WTC11 (cell line): ENCODE results near the gene SPACA5. TPM values are rescaled to one million over a fixed set of nuclear protein-coding genes. Genes with fewer than 3 reads are reported as not detected.
A peak's percentile ranks its signal among the peaks of the same experiment; 100 is the strongest.

Source experiments
- ATAC-seq: fragments of 200-7000 bp; cut with Tn5 transposase; 2 replicates; pipeline ENCODE4 v1.10.0; 2021; ENCODE audit warnings: mild to moderate bottlenecking, moderate library complexity
- CTCF ChIA-PET: fragments of 300-600 bp; sonication (Branson Sonifier 250); formaldehyde crosslinking; loops from one replicate; lab custom pipeline; 2021; ENCODE audit warnings: antibody characterized with exemption; lab: Charles Lee
- POLR2A ChIA-PET: fragments of 350-600 bp; sonication (Branson Sonifier 250); formaldehyde crosslinking; loops from one replicate; lab custom pipeline; 2021; ENCODE audit warnings: antibody characterized with exemption; lab: Charles Lee
- DNase-seq: peaks from one replicate; pipeline ENCODE4 v3.0.0; 2021; ENCODE audit warnings: low spot score
- H3K27ac Mint-ChIP-seq: 2 replicates; pipeline ENCODE4 v1.8.0; 2021; ENCODE audit warnings: mixed read lengths
- H3K27me3 Mint-ChIP-seq: 2 replicates; pipeline ENCODE4 v1.8.0; 2021; ENCODE audit warnings: low read depth, mild to moderate bottlenecking, moderate library complexity, mixed read lengths
- H3K36me3 Mint-ChIP-seq: 2 replicates; pipeline ENCODE4 v1.8.0; 2021; ENCODE audit warnings: mixed read lengths
- H3K4me1 Mint-ChIP-seq: 2 replicates; pipeline ENCODE4 v1.8.0; 2022; ENCODE audit warnings: mixed read lengths
- H3K4me3 Mint-ChIP-seq: 2 replicates; pipeline ENCODE4 v1.8.0; 2021; ENCODE audit warnings: mild to moderate bottlenecking, moderate library complexity, mixed read lengths
- H3K9me3 Mint-ChIP-seq: 2 replicates; pipeline ENCODE4 v1.8.0; 2021; ENCODE audit warnings: mixed read lengths
- CREM ChIP-seq: sonication (generic); formaldehyde crosslinking; IDR thresholded peaks from 2 replicates; pipeline ENCODE4 v1.8.1; 2022; ENCODE audit warnings: mild to moderate bottlenecking, missing genetic modification reagents, moderate library complexity
- ELF4 ChIP-seq: sonication (generic); formaldehyde crosslinking; IDR thresholded peaks from 2 replicates; pipeline ENCODE4 v1.8.1; 2022; ENCODE audit warnings: low read depth, mild to moderate bottlenecking, moderate library complexity, missing genetic modification reagents
- FOXJ3 ChIP-seq: sonication (generic); formaldehyde crosslinking; IDR thresholded peaks from 2 replicates; pipeline ENCODE4 v1.9.0; 2021; ENCODE audit warnings: missing genetic modification reagents, mild to moderate bottlenecking, borderline replicate concordance
- JUN ChIP-seq: sonication (generic); formaldehyde crosslinking; IDR thresholded peaks from 2 replicates; pipeline ENCODE4 v1.8.0; 2023; ENCODE audit warnings: mild to moderate bottlenecking, missing genetic modification reagents
- MYBL2 ChIP-seq: sonication (generic); formaldehyde crosslinking; IDR thresholded peaks from 2 replicates; pipeline ENCODE4 v1.8.1; 2023; ENCODE audit warnings: mild to moderate bottlenecking, moderate library complexity, missing genetic modification reagents
- NFATC4 ChIP-seq: fragments of 250-450 bp; sonication (Bioruptor Pico); IDR thresholded peaks from 2 replicates; pipeline ENCODE4 v1.9.0; 2021; ENCODE audit warnings: mild to moderate bottlenecking
- NR1H2 ChIP-seq: sonication (generic); formaldehyde crosslinking; IDR thresholded peaks from 2 replicates; pipeline ENCODE4 v1.9.0; 2021; ENCODE audit warnings: mild to moderate bottlenecking, moderate library complexity, missing genetic modification reagents
- OVOL2 ChIP-seq: fragments of 250-450 bp; sonication (Bioruptor Pico); IDR thresholded peaks from 2 replicates; pipeline ENCODE4 v1.9.0; 2021; ENCODE audit warnings: mild to moderate bottlenecking, borderline replicate concordance
- RORB ChIP-seq: fragments of 250-450 bp; sonication (Bioruptor Pico); IDR thresholded peaks from 2 replicates; pipeline ENCODE4 v1.9.0; 2021; ENCODE audit warnings: mild to moderate bottlenecking
- TP53 ChIP-seq: sonication (generic); formaldehyde crosslinking; IDR thresholded peaks from 2 replicates; pipeline ENCODE4 v1.8.1; 2023; ENCODE audit warnings: mild to moderate bottlenecking, missing genetic modification reagents
- ZNF232 ChIP-seq: sonication (generic); formaldehyde crosslinking; IDR thresholded peaks from 2 replicates; pipeline ENCODE4 v1.8.0; 2022; ENCODE audit warnings: mild to moderate bottlenecking, missing genetic modification reagents
- total RNA-seq: library from RNA; stranded (reverse); gene quantifications from 3 replicates; pipeline ENCODE4 v1.2.3, GENCODE V29; 2021
- TF ChIP-seq, protein P1 (sequence below): fragments of 250-450 bp; sonication (Bioruptor Pico); IDR thresholded peaks from 2 replicates; pipeline ENCODE4 v2.1.2; 2022; ENCODE audit warnings: mild to moderate bottlenecking, moderate library complexity
- TF ChIP-seq, protein P2 (sequence below): sonication (generic); formaldehyde crosslinking; IDR thresholded peaks from 2 replicates; pipeline ENCODE4 v1.8.1; 2023; ENCODE audit warnings: mild to moderate bottlenecking, missing genetic modification reagents
- TF ChIP-seq, protein P3 (sequence below): sonication (generic); formaldehyde crosslinking; IDR thresholded peaks from 2 replicates; pipeline ENCODE4 v1.8.1; 2023; ENCODE audit warnings: mild to moderate bottlenecking, missing genetic modification reagents
- TF ChIP-seq, protein P4 (sequence below): fragments of 250-450 bp; sonication (Bioruptor Pico); IDR thresholded peaks from 2 replicates; pipeline ENCODE4 v1.9.0; 2021; ENCODE audit warnings: moderate library complexity, mild to moderate bottlenecking, inconsistent platforms, borderline replicate concordance
- TF ChIP-seq, protein P5 (sequence below): sonication (generic); formaldehyde crosslinking; IDR thresholded peaks from 2 replicates; pipeline ENCODE4 v1.8.0; 2023; ENCODE audit warnings: mild to moderate bottlenecking, missing genetic modification reagents
- TF ChIP-seq, protein P6 (sequence below): sonication (generic); formaldehyde crosslinking; IDR thresholded peaks from 2 replicates; pipeline ENCODE4 v1.8.1; 2022; ENCODE audit warnings: low read depth, mild to moderate bottlenecking, moderate library complexity, missing genetic modification reagents, borderline replicate concordance
- TF ChIP-seq, protein P7 (sequence below): sonication (generic); formaldehyde crosslinking; IDR thresholded peaks from 2 replicates; pipeline ENCODE4 v1.8.0; 2023; ENCODE audit warnings: missing genetic modification reagents
- TF ChIP-seq, protein P8 (sequence below): sonication (generic); formaldehyde crosslinking; IDR thresholded peaks from 2 replicates; pipeline ENCODE4 v1.8.1; 2022; ENCODE audit warnings: missing genetic modification reagents, borderline replicate concordance

SPACA5 gene
- total RNA-seq, 1 experiment from 2014 or later, result not detected

DNA sequence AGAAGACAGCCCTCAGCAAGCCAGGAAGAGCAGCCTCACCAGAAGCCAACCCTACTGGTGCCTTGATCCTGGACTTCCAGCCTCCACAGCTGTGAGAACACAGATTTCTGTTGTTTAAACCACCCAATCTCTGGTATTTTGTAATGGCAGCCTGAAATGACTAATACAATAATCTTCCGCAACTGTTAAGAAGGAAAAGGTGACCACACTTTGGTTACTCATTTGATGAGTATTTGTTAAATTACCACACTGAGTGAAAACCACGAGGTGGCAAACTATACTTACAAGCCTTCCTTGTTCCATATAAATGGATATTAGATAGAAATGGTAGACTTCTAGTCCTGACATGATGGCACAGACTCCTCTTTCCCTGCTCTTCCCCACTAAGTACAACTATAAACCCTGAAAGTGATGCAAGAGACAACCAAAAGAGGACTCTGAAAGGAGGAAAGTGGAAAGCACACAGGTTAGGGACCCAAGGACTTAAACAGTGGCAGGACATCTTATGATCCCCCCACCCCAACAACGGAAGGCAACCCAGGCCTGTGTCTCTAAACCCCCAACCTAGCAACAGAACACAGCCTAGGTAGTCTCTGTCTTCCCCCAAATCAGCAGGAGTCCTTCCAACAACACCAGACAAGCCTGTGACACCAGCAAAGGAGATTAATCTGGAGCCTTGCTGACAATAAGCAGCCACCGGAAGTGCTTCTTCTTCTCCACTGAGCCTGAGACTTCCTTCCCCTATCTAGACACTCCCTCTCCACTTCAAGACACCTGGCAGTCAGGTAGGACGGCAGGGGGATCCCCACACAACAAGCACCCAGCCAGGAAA, 15.3 kb upstream of the SPACA5 start (continued):
- TF ChIP-seq, protein P1, sequence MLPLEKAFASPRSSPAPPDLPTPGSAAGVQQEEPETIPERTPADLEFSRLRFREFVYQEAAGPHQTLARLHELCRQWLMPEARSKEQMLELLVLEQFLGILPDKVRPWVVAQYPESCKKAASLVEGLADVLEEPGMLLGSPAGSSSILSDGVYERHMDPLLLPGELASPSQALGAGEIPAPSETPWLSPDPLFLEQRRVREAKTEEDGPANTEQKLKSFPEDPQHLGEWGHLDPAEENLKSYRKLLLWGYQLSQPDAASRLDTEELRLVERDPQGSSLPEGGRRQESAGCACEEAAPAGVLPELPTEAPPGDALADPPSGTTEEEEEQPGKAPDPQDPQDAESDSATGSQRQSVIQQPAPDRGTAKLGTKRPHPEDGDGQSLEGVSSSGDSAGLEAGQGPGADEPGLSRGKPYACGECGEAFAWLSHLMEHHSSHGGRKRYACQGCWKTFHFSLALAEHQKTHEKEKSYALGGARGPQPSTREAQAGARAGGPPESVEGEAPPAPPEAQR, result no peak
- no peak for TF ChIP-seq OVOL2 (CRISPR knock-in tag)

DNA sequence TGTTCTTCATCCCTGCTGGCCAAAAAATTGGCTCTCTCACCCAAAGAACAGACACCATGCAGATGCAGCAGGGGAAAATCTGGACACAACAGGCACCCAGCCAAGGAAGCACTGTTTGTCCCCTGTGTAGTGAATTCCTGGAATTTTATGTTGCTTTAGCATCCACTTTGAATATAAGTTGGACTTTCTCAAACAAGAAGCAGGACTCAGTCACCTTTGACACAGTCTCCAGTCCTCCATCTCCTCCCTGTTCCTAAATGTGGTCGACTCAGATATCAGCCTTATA, 14.8 kb upstream of the SPACA5 start:
- no peaks in the 10 kb centered on the region for H3K4me1 Mint-ChIP-seq
- DNase-seq (no peak), ATAC-seq (no peak)
- CTCF ChIA-PET, result no interaction called here
- TF ChIP-seq JUN, result no peak
- TF ChIP-seq, all 79 proteins: peak for 0
- Mint-ChIP-seq H3K4me3 (no peak overlapping the region), H3K36me3 (peaks cover 18% of the 10 kb centered on the region), H3K27me3 (no peaks in the 10 kb centered on the region), H3K27ac (no peak overlapping the region), H3K9me3 (no peaks in the 10 kb centered on the region)
- POLR2A ChIA-PET, result no interaction called here

DNA sequence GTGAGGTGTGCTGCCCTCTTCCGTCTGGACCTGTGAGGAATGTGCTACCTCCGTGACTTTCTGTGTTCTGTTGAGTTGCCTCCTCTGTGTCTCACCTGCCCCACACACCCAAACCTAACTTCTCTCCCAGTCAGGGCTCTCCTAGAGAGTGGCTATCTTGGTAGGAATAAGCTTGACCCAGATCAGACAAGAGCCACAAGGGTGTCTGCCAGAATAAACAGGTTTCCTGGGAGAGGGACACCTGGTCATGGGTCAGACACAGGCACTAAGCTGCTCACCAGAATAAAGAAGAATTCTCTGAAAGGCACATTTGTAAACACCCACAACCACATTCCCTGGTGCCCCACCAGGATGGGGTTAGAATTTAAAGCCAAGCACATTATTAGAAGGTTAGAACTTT, 14.1 kb upstream of the SPACA5 start:
- no peaks in the 10 kb centered on the region for H3K27me3 Mint-ChIP-seq
- DNase-seq, result no peak
- no peak for ATAC-seq
- no peak overlapping the region for H3K4me3 Mint-ChIP-seq
- no peaks in the 10 kb centered on the region for H3K4me1 Mint-ChIP-seq
- POLR2A ChIA-PET, result no interaction called here
- CTCF ChIA-PET, result no interaction called here
- H3K27ac Mint-ChIP-seq, result peak overlapping the region; percentile 49; the same call in 1 of the 2 replicates
- TF ChIP-seq, protein P2, sequence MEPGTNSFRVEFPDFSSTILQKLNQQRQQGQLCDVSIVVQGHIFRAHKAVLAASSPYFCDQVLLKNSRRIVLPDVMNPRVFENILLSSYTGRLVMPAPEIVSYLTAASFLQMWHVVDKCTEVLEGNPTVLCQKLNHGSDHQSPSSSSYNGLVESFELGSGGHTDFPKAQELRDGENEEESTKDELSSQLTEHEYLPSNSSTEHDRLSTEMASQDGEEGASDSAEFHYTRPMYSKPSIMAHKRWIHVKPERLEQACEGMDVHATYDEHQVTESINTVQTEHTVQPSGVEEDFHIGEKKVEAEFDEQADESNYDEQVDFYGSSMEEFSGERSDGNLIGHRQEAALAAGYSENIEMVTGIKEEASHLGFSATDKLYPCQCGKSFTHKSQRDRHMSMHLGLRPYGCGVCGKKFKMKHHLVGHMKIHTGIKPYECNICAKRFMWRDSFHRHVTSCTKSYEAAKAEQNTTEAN (CRISPR knock-in tag), result no peak
- TF ChIP-seq CREM (no peak), ELF4 (CRISPR knock-in tag) (no peak), TP53 (CRISPR knock-in tag) (no peak), ZNF232 (CRISPR knock-in tag) (no peak), NFATC4 (CRISPR knock-in tag) (no peak), RORB (no peak), NR1H2 (CRISPR knock-in tag) (no peak), MYBL2 (CRISPR knock-in tag) (no peak), FOXJ3 (no peak)
- TF ChIP-seq, protein P3, sequence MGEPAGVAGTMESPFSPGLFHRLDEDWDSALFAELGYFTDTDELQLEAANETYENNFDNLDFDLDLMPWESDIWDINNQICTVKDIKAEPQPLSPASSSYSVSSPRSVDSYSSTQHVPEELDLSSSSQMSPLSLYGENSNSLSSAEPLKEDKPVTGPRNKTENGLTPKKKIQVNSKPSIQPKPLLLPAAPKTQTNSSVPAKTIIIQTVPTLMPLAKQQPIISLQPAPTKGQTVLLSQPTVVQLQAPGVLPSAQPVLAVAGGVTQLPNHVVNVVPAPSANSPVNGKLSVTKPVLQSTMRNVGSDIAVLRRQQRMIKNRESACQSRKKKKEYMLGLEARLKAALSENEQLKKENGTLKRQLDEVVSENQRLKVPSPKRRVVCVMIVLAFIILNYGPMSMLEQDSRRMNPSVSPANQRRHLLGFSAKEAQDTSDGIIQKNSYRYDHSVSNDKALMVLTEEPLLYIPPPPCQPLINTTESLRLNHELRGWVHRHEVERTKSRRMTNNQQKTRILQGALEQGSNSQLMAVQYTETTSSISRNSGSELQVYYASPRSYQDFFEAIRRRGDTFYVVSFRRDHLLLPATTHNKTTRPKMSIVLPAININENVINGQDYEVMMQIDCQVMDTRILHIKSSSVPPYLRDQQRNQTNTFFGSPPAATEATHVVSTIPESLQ (CRISPR knock-in tag), result no peak
- TF ChIP-seq, protein P4, sequence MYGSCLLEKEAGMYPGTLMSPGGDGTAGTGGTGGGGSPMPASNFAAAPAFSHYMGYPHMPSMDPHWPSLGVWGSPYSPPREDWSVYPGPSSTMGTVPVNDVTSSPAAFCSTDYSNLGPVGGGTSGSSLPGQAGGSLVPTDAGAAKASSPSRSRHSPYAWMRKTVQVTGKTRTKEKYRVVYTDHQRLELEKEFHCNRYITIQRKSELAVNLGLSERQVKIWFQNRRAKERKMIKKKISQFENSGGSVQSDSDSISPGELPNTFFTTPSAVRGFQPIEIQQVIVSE, result no peak
- TF ChIP-seq, protein P5, sequence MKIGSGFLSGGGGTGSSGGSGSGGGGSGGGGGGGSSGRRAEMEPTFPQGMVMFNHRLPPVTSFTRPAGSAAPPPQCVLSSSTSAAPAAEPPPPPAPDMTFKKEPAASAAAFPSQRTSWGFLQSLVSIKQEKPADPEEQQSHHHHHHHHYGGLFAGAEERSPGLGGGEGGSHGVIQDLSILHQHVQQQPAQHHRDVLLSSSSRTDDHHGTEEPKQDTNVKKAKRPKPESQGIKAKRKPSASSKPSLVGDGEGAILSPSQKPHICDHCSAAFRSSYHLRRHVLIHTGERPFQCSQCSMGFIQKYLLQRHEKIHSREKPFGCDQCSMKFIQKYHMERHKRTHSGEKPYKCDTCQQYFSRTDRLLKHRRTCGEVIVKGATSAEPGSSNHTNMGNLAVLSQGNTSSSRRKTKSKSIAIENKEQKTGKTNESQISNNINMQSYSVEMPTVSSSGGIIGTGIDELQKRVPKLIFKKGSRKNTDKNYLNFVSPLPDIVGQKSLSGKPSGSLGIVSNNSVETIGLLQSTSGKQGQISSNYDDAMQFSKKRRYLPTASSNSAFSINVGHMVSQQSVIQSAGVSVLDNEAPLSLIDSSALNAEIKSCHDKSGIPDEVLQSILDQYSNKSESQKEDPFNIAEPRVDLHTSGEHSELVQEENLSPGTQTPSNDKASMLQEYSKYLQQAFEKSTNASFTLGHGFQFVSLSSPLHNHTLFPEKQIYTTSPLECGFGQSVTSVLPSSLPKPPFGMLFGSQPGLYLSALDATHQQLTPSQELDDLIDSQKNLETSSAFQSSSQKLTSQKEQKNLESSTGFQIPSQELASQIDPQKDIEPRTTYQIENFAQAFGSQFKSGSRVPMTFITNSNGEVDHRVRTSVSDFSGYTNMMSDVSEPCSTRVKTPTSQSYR (CRISPR knock-in tag), result no peak
- TF ChIP-seq, protein P6, sequence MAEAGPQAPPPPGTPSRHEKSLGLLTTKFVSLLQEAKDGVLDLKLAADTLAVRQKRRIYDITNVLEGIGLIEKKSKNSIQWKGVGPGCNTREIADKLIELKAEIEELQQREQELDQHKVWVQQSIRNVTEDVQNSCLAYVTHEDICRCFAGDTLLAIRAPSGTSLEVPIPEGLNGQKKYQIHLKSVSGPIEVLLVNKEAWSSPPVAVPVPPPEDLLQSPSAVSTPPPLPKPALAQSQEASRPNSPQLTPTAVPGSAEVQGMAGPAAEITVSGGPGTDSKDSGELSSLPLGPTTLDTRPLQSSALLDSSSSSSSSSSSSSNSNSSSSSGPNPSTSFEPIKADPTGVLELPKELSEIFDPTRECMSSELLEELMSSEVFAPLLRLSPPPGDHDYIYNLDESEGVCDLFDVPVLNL (CRISPR knock-in tag), result no peak
- TF ChIP-seq, protein P7, sequence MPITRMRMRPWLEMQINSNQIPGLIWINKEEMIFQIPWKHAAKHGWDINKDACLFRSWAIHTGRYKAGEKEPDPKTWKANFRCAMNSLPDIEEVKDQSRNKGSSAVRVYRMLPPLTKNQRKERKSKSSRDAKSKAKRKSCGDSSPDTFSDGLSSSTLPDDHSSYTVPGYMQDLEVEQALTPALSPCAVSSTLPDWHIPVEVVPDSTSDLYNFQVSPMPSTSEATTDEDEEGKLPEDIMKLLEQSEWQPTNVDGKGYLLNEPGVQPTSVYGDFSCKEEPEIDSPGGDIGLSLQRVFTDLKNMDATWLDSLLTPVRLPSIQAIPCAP (CRISPR knock-in tag), result no peak
- TF ChIP-seq, protein P8, sequence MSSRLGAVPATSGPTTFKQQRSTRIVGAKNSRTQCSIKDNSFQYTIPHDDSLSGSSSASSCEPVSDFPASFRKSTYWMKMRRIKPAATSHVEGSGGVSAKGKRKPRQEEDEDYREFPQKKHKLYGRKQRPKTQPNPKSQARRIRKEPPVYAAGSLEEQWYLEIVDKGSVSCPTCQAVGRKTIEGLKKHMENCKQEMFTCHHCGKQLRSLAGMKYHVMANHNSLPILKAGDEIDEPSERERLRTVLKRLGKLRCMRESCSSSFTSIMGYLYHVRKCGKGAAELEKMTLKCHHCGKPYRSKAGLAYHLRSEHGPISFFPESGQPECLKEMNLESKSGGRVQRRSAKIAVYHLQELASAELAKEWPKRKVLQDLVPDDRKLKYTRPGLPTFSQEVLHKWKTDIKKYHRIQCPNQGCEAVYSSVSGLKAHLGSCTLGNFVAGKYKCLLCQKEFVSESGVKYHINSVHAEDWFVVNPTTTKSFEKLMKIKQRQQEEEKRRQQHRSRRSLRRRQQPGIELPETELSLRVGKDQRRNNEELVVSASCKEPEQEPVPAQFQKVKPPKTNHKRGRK, result no peak
- peaks cover 13% of the 10 kb centered on the region; the same call in 1 of the 2 replicates for H3K36me3 Mint-ChIP-seq
- H3K9me3 Mint-ChIP-seq, result no peaks in the 10 kb centered on the region
